Stimulated activated CD8-positive, alpha-beta memory T cell treated with anti-CD3 and anti-CD28 coated beads, Interleukin-4, amount 100 ng/mL, for 24 hours (primary cell): ENCODE data around the gene RAD51B.

Experiments
- DNase-seq: peaks from one replicate; pipeline ENCODE4 v3.0.0-alpha.2; 2020; ENCODE audit warnings: low read depth

Gene RAD51B

GRCh38 chr14:67835596-67835995 is 16.0 kb downstream of the RAD51B start:
- DNase-seq = no peak

DNA sequence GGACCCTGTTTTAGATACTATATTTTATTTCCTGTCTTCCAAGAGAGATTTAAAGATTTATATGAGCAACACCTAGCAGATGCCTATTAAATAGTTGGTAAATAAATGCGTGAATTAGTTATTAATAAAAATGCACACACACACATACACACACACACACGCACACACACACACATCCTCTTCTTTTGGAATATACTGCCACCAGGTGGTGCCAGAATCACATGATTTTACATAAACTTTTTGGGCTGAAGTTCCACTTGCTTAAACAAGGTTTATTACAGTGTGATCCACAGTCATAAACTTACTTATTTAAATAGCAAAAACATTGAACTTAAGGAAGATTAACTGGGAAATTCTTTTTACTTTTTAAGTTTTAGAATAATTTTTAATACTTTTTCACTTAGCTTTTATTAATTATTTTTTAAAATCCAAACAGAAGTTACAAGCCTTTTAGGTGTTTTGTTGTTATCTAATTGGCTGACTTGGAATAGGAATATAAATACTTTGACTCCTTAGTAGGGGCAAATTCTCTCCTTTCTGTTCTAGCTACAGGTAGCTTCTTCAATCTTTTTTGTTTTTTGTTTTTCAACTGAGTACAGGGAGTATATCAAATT is 17.5 kb downstream of the RAD51B start:
- no peak for DNase-seq

GRCh38 chr14:67846029-67846610 is 26.5 kb downstream of the RAD51B start:
- no peak for DNase-seq

GRCh38 chr14:67850066-67850830 is 30.7 kb downstream of the RAD51B start:
- no peak for DNase-seq

GRCh38 chr14:67851785-67852410 is 32.3 kb downstream of the RAD51B start:
- no peak for DNase-seq

- no peak for DNase-seq
These were observed 33.5 kb downstream of the RAD51B start for GRCh38 chr14:67852926-67853604.

DNA sequence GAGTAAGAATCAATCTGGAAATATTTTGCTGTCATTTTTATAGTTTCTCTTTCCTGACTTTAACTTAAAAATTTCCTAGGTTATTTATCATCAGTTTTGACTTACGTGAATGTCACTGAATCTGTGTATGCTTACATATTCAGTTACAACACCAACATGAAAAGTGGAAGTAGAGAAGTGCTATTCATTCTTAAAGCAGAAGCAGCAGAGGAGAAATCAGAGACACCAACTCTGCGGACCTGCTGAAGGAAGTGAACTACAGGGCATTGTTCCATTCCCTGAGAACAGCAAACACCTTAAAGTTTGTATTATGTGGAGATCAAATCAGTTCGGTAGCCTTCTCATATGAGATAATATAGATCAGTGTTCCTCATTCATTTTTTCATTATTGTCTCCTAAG is 34.1 kb downstream of the RAD51B start:
- no peak for DNase-seq

DNA sequence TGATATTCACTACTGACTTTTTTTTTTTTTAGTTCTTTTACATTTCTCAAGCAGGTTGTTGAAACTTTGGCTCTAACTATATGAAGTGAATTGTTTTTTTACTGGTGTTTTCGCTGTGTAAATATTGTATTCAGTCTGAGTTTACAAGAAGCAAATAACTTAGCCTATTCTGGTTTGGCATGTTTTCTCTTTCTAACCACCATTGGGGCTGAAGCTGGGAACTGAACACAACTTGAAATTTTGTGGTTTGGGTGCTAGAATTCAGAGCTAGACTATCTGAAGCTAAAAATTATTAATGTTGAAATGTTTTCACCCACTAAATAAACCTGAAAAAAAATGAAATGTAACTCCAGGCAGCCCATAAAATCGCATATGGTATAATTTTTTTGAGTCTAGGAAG is 37.2 kb downstream of the RAD51B start:
- no peak for DNase-seq

GRCh38 chr14:67857778-67858350 is 38.3 kb downstream of the RAD51B start:
- DNase-seq = no peak

DNA sequence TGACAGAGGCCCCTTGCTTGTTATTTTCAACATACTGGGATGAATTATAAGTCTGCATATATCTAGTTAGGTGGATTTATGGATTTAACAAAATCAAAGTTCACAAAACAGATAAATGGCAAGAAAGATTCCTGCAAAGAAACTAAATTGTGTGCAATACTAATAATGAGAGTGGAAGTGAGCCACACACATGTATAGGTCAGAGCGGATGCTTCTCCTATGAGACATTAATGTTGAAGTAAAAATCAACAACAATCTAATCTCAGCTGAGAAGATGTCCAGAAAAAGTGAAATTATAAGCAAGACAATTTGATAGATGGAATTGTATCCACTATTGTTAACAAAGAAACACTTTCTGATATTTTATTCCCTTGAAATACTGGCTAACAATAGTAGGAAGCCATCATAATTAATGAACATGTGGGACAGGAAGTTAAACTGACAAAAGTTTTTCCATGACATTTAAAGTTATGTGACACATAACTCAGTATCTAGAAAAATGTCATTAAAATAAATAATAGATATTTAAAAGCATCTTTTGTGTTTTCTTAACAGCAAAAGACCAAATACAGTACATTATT is 39.7 kb downstream of the RAD51B start:
- no peak for DNase-seq

- DNase-seq = no peak
These were observed 43.6 kb downstream of the RAD51B start for GRCh38 chr14:67863223-67863622.

GRCh38 chr14:67875175-67876006 is 55.8 kb downstream of the RAD51B start:
- no peak for DNase-seq

- no peak for DNase-seq
These were observed 59.4 kb downstream of the RAD51B start for GRCh38 chr14:67879026-67879425.

- no peak for DNase-seq
These were observed 61.6 kb downstream of the RAD51B start for GRCh38 chr14:67881225-67881624.

DNA sequence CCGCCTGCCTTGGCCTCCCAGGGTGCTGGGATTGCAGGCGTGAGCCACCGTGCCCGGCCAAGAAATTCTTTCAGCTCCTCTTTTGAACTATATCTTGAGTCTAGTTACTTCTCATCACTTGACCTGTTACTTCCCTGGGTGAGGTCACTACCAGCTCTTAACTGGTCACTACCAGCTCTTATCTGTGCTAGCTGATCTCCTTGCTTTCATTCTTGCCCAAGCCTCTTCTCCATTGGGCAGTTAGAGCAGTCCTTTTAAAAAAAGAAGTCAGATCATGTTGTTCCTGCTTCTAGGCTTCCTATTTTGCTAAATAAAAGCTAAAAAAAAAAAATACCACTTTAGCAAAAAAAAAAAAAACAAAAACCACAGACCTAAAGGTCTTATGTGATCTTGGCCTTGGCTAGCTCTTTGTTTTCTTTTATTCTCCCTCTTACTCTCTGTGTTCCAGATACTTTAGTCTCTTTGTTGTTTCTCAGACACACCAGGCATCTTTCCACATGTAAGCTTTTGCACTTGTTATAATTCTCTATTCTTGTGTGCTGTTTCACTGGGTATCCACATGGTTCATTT is 63.5 kb downstream of the RAD51B start:
- DNase-seq = no peak

DNA sequence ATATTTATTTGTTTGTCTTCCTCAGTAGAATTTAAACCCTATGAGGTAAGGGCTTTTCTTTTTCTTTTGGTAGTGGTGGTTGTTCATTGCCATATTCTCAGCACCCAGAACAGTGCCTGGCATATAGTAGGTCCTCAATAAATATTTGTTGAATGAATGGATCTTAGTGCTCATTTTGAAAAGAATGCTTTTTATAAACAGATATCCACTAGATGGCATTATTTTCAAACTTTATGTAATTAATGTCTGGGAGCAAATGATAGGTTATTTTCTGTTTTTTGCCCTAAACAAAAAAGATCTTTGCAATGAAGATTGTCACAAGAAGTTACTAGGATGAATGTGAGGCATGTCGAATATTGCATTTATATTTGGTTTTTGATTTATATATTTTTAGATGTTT is 64.1 kb downstream of the RAD51B start:
- no peak for DNase-seq

GRCh38 chr14:67886191-67886590 is 66.6 kb downstream of the RAD51B start:
- no peak for DNase-seq

- no peak for DNase-seq
These were observed 67.9 kb downstream of the RAD51B start for GRCh38 chr14:67887478-67887877.

GRCh38 chr14:67889455-67889854 is 69.9 kb downstream of the RAD51B start:
- no peak for DNase-seq

DNA sequence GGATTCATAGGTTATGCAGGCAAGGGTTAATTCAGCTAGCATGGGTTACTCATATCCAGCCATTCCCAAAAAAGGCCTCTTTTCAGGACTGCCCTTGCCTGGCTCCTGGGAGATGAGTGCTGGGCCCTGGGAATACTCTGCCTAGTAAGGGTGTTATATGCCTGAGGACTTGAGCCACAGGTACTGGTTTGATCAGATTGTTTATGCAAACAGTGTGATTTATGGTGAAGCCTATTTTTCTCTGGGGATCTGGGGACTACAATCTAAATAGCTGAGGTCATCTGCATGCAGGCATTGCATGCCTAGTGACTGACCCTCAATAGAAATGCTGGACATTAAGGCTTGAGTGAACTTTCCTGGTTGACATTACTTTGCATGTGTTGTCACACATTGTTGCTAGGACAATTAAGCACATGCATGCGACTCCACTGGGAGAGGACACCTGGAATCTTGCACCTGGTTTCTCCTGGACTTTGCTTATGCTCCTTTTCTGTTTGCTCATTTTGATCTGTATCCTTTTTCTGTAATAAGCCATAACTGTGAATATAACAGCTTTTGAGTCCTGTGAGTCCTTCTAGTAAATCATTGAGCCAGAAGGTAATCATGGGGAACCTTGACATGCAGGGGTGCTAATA is 73.0 kb downstream of the RAD51B start:
- DNase-seq = no peak
